ENCODE measurements around the gene CCL5.

The CCL5 gene

DNA sequence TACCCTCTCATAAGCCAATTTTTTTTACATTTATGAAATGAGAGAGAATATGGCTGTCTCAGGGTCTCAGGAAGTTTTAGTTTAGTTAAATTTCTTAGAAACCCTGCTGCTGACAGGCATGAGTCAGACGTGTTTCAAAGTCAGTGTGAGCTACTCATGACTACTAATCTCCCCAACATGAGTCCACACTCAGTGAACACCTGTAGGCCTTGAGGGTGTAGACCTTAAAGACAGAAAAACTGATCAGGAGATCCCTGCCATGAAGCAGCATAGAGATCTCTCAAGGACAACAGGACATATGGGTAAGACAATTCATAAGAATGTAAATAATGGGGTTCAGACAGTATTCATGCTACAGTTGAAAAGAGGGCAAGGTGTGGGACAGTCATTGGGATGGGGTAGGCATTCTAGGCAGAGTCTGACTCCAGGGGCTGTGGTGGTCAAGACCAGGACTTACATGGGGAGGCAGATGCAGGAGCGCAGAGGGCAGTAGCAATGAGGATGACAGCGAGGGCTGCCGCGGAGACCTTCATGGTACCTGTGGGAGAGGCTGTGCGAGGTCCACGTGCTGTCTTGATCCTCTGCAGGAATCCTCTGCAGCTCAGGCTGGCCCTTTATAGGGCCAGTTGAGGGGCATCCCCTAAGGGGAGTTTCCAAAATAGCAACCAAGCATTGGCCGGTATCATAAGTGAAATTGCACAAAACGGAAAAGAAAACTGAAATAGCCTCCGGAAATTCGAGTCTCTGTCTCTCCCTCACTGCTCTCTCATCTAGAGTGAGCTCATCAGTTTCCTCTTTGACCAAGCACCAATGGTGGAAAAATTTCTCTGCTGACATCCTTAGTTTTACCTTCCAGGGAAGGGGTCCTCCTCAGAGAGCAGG is at the start of gene CCL5:
TSS of gene CCL5 (minus strand) at position 588 of the 882 bp plus-strand sequence.
- no peak for DNase-seq

DNA sequence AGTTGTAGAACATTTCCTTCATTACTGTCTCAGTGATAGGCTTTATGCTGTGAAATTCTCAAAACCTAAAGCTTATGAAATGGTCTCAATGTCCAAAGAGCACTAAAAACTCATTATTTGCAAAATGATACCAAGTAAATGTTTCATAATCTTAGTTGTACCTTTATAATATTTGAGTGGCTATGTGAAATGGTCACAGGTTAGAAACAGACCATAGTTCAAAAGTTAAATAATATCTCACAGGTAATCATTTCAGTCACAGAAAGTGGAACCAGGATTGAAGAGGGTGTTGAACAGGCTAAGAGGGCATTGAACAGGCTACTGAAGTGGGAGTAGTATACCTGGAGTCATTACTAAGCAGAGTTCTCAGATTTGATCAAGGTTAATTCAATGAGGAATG is 47.6 kb upstream of the CCL5 start:
- no peak for DNase-seq

DNA sequence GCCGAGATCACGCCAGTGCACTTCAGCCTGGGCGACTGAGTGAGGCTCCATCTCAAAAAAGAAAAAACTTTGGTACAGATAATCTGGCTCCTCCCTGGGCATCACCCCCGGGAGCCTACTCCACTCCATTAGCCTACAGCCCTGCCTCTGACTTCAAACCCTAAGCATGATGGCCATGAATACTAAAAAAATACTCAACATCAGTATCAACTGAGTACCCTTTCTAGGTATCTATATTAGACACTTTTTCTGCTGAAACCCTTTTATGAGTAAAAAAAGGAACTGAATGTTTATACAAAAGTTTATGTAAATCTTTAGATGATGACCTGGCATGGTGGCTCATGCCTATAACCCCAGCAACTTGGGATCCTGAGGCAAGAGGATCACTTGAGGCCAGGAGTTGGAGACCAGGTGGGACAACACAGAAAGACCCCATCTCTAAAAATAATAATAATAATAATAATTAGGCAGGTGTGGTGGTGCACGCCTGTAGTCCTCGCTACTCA is 43.5 kb upstream of the CCL5 start:
- no peak for DNase-seq

DNA sequence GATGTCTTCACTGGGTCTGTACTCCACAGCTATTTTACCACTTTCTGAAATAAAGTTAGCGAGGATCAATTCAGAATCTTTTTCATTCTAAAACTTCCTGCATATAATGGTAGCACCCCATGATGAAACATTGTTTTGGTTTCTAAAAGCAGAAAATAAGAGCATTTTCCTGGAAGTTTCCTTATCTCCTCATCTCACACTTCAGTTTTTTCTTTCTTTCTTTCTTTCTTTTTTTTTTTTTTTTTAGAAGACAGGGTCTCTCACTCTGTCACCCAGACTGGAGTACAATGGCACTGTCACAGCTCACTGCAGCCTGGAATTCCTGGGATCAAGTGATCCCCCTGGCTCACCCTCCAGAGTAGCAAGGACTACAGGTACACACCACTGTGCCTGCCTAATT is 40.1 kb upstream of the CCL5 start:
- DNase-seq = no peak

DNA sequence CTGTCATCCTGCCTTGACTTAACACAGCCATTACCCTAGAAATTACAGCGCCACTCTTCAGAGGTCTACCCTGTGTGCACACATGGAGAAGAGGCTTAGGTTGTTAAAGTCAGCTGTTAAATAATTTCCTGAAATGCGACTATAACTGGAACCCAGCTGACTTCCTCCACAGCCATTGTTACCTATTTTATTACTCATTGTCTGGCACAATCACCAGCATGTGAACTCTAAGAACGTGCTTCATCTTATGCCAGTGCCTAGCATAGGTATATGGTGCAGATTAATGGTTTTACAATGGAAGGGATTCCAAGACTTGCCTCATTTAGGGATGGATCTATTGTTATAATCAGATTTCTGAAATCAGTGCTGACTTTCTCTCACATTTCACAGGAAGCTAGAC is 38.5 kb upstream of the CCL5 start:
- DNase-seq = no peak

DNA sequence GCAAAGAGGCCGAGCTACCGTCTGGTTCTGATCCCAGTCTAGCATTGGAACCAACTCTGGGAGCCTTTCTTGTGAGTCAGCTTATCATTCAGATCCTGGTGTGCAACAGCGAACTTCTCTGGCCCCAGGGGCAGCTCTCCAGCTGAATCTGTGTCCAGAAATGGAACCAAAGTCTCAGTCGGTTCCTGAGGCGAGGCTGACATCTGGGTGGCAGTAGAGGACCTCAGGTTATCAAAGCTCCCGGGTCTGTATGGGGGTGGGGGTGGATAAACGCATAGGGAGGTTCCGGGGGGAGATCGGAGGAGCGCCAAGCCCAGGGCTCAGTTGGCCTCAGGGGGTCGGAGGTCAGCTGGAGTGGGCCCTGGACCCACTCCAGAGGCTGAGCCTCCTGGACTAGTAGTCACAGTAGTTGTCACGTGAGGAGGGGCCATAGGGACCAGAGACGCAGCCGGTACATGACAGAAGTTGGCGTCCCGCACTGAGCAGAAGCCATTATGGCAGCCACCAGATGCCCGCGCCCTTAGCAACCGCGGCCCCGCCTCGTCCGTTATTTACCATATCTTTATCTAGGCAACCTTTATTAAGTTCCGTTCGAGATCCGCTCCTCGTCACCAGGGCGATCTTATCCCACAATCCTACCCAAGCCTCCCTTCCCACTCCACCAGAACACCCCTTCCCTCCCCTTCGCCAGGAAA is 37.5 kb upstream of the CCL5 start:
- no peak for DNase-seq

DNA sequence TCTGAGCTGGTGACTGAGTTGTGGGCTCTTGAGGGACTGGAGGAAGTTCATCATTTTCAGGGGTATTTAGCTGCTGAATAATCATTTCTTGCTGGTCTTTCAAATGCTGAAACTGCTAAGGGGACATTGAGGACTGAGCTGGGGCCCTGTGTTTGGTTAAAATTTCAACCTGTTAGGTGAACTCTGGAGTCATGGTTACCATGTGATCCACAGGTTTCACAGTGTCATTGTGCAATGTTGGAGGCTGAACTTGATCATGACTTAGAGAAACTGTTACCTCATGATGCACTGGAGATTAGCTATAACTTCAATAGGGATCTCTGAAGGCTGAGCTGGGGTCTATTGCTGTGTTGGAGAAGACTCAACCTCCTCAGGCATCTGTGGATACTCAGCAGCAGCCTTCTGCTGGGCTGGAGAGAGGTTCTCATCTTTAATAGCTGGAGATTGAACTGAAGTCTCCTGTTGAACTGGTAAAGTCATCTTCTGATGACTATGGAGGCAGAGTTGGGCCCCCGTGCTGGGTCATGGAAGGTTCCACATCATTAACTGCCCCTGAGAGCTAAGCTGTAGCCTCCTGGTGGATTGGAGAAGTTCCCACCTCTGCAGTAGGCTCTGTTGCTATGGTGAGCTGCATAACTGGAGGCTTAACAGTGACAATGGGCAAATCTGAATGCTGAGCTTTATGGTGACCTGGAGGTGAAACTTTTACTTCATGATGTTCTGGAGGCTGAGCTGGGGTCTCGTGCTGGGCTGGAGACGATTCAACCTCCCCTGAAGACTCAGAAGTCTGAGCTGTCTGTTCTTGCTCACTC is 35.2 kb upstream of the CCL5 start:
- no peak for DNase-seq

DNA sequence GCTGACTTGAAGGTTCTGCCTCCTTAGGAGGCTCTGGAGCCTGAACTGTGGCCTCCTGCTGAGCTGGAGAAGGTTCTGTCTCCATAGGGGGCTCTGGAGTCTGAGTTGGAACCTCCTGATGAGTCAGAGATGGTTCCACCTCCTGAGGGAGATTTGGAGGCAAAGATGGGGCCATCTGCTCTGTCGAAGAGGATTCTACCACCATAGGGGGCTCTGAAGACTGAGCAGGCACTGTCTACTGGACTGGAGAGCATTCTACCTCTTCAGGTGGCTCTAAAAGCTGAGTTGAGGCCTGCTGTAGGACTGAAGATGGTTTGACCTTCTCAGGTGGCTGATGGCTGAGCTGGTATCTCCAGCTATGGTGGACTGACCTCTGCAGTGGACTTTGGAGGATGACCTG is 34.2 kb upstream of the CCL5 start:
- DNase-seq = no peak

DNA sequence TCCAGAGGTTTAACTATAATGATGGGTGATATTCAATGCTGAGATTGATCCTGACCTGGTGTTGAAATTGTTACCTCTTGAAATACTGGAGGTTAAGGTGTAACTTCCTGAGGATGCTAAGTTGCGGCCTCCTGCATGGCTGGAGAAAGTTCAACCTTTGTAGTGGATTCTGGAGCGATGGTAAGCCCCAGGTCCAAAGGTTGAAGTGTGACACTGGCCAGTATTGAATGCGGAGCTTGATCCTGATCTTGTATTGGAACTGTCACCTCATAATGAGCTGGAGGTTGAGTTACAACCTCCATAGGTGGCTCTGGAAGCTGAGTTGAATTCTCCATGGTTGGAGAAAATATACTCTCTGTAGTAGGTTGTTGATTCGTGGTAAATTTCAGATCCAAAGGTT is 33.4 kb upstream of the CCL5 start:
- no peak for DNase-seq

DNA sequence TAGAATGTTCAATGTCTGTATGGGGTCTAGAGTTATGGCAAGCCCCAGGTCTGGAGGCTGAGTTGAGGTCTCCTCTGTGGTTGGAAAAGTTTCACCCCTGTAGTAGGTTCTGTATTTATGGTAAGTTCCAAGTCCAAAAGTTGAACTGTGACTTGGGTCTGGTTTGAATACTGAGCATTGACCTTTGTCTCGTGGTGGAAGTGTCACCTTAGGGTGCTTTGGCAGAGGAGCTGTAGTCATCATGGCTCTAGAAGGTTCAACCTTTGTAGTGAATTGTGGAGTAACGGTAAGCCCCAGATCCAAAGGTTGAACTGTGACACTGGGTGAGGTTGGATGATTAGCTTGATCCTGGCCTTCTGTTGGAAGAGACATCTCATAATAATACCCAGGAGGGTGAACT is 32.8 kb upstream of the CCL5 start:
- DNase-seq = no peak

DNA sequence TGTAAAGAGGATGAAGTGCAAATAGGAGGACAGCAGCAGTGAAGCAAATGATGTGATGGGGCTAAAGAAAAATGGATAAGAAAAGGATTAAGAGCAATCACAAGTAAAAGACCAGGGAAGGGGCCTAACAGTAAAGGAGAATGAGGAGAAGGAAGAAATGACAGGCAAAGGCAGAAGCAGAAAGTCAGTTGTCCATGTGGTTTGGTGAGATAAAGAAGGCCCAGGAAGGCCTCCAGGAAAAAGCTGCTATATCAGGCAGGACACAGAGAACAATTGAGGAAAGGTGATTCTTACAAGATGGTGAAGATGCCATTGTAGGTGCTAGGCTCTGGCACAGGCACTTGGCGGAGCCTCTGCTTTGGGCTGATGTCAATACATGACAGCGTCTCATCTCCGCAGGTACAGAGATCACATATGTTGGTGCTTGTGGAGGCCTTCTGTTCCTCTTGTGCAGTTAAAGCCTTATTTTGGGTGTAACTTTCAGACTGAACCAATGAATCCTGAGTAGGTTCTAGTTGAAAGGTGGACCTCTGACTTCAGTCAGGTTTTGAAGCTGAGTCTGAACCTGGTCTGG is 32.3 kb upstream of the CCL5 start:
- DNase-seq = no peak

DNA sequence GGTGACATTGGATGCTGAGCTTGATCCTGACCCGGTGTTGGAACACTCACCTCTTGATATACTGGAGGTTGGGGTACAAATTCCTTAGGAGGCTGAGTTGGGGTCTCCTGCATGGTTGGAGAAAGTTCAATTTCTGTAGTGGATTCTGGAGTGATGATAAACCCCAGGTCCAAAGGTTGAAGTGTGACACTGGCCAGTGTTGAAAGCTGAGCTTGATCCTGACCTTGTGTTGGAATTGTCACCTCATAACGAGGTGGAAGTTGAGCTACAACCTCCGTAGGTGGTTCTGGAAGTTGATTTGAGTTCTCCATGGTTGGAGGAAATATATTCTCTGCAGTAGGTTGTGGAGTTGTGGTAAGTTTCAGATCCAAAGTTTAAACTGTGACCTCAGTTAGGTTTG is 29.2 kb upstream of the CCL5 start:
- DNase-seq = no peak

DNA sequence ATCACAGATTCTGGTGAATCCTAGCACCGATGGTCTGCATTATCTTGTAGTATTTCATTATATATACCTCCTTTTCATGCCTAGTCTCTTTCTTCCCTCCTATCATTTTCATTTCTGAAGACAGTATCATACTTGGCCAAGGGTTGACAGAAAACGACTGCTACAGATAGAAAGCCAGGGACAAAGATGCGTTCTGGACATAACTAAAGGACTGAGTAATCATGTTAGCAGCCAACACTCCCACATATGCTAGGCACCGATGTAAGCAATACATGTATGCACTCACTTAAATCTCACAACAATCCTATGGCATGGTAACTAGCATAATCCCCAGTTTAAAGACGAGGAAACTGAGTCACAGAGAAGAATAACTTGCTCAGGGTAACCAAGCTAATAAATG is 27.5 kb upstream of the CCL5 start:
- no peak for DNase-seq

DNA sequence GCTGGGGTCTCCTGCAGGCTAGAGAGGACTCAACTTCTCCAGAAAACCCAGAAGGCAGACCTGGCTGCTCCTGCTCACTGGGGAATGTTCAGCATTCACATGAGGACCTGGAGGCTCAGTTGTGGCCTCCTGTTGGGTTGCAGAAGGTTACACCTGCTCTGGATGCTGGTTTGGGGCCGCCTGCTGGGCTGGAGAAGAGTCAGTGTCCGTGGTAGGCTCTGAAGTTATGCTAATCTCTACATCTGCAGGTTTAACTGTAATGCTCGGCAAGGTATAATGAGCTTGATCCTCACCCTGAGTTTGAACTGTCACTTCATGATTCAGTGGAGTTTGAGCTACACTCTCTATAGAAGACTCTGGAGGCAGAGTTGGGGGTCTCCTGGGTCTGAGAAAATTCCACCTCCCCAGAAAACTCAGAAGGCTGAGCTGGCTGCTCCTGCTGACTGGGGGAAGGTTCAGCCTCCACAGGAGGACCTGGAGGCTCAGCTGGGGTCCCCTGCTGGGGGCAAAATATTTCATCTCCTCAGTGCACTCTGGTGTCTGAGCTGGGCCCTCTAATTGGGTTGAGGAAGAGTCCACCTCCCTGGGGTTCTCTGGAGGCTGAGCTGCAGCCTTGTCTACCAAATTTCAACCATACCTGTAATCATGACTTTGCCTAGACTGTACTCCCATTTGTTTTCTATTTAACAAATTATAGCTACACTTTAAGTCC is 26.9 kb upstream of the CCL5 start:
- DNase-seq = no peak

DNA sequence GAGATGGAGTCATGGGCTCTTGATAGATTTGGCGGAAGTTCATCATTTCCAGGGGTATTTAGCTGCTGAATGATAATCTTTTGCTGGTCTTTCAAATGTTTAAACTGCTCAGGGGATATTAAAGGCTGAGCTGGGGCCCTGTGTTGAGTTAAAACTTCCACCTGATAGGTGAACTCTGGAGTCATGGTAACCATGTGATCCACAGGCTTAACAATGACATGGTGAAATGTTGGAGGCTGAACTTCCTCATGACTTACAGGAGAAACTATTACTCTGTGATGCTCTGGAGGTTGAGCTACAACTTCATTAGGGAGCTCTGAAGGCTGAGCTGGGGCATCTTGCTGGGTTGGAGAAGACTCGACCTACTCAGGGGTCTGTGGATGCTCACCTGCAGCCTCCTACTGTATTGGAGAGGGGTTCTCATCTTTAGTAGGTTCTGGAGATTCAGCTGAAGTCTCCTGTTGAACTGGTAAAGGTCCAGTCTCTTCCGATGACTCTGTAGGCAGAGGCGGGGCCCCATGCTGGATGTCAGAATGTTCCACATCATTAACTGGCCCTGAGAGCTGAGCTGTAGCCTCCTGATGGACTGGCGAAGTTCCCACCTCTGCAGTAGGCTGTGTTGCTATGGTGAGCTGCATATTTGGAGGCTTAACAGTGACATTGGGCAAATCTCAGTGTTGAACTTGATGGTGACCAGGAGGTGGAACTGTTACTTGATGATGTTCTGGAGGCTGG is 26.2 kb upstream of the CCL5 start:
- DNase-seq = no peak

DNA sequence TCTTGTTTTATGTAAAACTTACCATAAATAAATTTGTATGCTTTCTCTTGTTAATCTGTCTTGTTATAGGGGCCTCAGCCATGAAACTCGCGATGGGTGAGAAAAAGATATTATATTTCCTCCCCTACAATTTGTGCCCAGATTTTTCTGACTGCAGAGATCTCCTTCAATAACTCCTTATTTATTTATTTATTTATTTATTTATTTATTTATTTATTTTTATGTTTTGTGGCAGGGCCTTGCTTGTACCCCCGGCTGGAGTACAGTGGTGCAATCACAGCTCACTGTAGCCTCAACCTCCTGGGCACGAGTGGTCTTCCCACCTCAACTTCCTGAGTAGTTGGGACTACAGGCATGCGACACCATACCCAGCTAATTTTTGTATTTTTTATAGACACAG is 23.3 kb upstream of the CCL5 start:
- no peak for DNase-seq

DNA sequence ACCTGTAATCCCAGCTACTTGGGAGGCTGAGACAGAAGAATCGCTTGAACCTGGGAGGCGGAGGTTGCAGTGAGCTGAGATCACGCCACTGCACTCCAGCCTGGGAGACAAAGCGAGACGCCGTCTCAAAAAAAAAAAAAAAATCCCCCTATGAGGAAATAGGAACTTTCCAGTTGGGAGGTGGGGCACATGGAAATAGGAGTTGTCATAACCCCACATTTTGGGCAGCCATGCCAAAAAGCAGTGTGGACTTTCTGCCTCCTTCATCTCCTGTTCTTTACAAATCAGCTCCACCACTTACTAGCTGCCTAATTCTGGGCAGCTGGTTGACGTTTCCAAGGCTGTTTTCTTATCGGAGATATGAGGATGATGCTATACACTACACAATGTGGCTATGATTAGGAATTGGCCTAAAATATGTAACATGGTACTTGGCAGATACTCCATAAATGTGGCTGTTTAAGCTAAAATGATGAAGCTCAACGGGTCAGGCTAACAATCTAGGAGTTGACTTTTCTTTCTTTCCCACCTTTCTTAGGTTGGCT is 21.5 kb upstream of the CCL5 start:
- no peak for DNase-seq

DNA sequence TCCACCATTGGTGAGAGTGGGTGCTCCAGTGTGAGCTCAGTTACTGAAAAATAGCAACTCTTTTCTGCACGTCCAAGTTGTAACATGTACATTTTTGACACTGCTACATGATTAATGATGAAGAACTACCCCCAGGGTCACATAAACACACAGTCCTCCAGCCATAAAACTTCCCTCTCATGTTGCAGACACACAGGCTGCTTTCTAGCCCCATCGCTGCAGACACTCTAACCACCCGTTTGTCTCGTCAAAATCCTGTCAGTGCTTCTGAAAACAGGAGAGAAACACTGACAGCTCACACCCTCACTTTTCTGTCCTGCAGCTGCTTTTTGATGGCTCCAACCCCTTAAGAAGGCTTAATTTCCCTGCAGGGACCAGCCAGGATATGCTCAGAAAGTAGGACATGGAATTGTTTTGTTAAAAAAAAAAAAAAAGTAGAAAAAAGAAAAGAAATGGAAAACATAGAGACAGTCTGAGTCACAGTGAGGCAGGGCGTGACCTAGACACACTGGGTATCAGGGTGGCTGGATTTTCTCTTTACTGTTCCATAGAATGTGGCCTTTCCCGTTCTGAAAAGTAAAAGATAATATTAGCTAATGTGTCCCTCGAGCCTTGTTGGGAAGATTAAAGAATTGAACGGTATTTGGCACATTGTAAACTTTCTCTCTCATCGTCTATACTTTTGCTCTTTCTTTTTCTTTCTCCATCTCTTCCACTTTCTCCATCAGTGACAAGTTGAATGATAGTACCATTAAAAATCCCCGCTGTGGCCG is 20.7 kb upstream of the CCL5 start:
- no peak for DNase-seq

DNA sequence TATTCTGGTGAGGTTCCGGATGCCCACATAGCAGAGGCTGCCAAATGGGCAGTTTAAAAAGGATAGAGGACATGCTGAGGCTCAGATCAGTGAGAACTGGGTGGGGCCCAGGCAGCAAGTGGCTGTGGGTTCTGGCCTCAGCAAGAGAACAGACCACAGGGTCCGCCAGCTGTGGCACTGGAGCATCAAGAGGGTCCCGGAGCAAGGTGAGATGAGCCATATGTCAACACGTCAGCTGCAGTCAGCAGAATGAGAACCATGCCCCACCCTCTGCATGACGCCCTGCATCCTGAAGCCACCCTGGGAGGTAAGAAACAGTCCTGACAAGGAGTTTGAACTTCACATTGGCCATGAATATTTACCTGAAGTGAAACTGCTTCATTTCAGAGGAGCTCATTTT is 20.1 kb upstream of the CCL5 start:
- DNase-seq = no peak

DNA sequence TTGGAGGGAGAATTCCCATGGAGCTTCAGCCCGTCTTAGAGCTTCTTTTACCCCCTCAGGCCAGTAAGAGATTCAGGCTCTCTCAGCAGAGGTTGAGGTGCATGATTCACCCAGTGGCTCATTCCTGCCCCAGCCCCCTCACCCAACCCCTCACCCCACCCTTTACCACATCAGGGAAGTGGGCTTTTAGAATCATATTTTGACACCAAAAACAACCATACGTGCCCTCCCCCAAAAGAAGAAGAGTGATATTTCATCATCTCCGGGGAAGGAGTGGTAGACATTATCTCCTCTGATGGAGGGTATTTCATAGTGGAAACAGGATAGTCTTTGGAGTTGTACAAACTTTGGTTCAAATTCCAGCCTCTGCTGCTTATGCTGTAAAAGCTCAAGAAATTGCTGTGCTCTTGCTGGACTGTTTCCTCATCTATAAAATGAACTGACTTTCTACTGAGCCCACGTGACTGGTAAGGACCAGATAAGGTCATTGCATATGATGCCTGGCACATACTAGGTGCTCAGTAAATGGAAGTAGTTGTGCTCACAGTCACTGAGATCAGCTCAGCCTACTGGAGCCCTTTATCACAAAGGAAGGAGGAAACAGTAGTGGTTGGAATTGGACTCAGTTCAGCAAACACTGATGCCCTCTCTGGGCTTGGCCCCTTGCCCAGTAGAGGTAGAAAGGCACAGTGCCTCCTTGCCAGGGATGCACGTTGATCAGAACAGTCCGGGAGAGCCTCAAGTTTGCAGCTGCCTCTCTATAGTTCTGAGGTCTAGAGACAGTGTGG is 18.3 kb upstream of the CCL5 start:
- peak; percentile 28 for DNase-seq
